Mesodermal cell (in vitro differentiated cells): Measurements from ENCODE around the gene HNRNPF.

Experiments used
- H3K27ac ChIP-seq: 2 replicates; pipeline ENCODE4 v1.7.0; 2013; ENCODE audit warnings: mild to moderate bottlenecking, low read depth, low read length, moderate library complexity; ENCODE audit not compliant: severe bottlenecking
- H3K36me3 ChIP-seq: 2 replicates; pipeline ENCODE4 v1.7.1; 2013; ENCODE audit warnings: mild to moderate bottlenecking, low read length, moderate library complexity; ENCODE audit not compliant: control insufficient read depth, insufficient read depth
- H3K4me1 ChIP-seq: one replicate; pipeline ENCODE4 v1.7.1; 2013; ENCODE audit warnings: mild to moderate bottlenecking, low read length; ENCODE audit not compliant: insufficient read depth, control insufficient read depth, poor library complexity, severe bottlenecking
- H3K4me3 ChIP-seq: 2 replicates; pipeline ENCODE4 v1.7.0; 2013; ENCODE audit warnings: low read length, control low read depth, mild to moderate bottlenecking; ENCODE audit not compliant: insufficient read depth, poor library complexity, severe bottlenecking; ENCODE audit errors: extremely low read depth
- H3K9me3 ChIP-seq: 2 replicates; pipeline ENCODE4 v1.7.1; 2013; ENCODE audit warnings: mild to moderate bottlenecking, low read length, moderate library complexity; ENCODE audit not compliant: control insufficient read depth
- WGBS, 2 experiments: methylation state at CpG; one replicate each; pipeline ENCODE4 v1.1.5; 2013; ENCODE audit warnings: missing lambda C conversion rate in 2 of 2; ENCODE audit not compliant: insufficient coverage in 2 of 2; 5-methylcytosine and 5-hydroxymethylcytosine counted together

The HNRNPF gene

GRCh38 chr10:43374194-43374593 is 34.8 kb downstream of the HNRNPF start:
- 79 to 100% methylated on average over 1 to 3 of the region's 3 CpGs for WGBS, 2 experiments
- Histone ChIP-seq H3K9me3 (no peaks in the 10 kb centered on the region), H3K4me1 (peaks cover 3% of the 10 kb centered on the region), H3K27ac (no peak overlapping the region), H3K36me3 (no peaks in the 10 kb centered on the region), H3K4me3 (no peak overlapping the region)

GRCh38 chr10:43373461-43373860 is 35.5 kb downstream of the HNRNPF start:
- Histone ChIP-seq H3K27ac (no peak overlapping the region), H3K36me3 (no peaks in the 10 kb centered on the region), H3K9me3 (no peaks in the 10 kb centered on the region), H3K4me3 (no peak overlapping the region), H3K4me1 (peaks cover 3% of the 10 kb centered on the region)
- WGBS, 2 experiments, result 78 to 81% methylated on average over 3 to 4 of the region's 5 CpGs

GRCh38 chr10:43372765-43373361 is 36.1 kb downstream of the HNRNPF start:
- Histone ChIP-seq H3K36me3 (no peaks in the 10 kb centered on the region), H3K27ac (no peak overlapping the region), H3K4me1 (peaks cover under 1% of the 10 kb centered on the region), H3K4me3 (no peak overlapping the region), H3K9me3 (no peaks in the 10 kb centered on the region)
- WGBS, 2 experiments, result 63 to 88% methylated on average over 1 of the region's 1 CpG

- Histone ChIP-seq H3K9me3 (no peaks in the 10 kb centered on the region), H3K27ac (no peak within 1 kb of the TSS), H3K36me3 (no peaks in the 10 kb centered on the region), H3K4me1 (no peaks in the 10 kb centered on the region), H3K4me3 (no peak within 1 kb of the TSS)
- 87 to 93% methylated on average over 8 to 11 of the region's 13 CpGs for WGBS, 2 experiments
Measured at GRCh38 chr10:43371418-43371817, 37.6 kb downstream of the HNRNPF start, which contains the start of gene FXYD4. TSS of gene FXYD4 (plus strand) at chr10:43371636. CDS start at chr10:43373747, 2,111 bp downstream.

GRCh38 chr10:43370671-43371215 is 38.2 kb downstream of the HNRNPF start:
- Histone ChIP-seq H3K36me3 (no peaks in the 10 kb centered on the region), H3K9me3 (no peaks in the 10 kb centered on the region), H3K27ac (no peak overlapping the region), H3K4me1 (no peaks in the 10 kb centered on the region), H3K4me3 (no peak overlapping the region)
- 78 to 93% methylated on average over 5 to 7 of the region's 9 CpGs for WGBS, 2 experiments

- Histone ChIP-seq H3K4me1 (no peaks in the 10 kb centered on the region), H3K36me3 (no peaks in the 10 kb centered on the region), H3K27ac (no peak overlapping the region), H3K9me3 (no peaks in the 10 kb centered on the region), H3K4me3 (no peak overlapping the region)
- 95 to 96% methylated on average over 4 of the region's 4 CpGs for WGBS, 2 experiments
Measured at GRCh38 chr10:43369921-43370320, 39.1 kb downstream of the HNRNPF start.

GRCh38 chr10:43365001-43365400 is 44.0 kb downstream of the HNRNPF start:
- H3K27ac ChIP-seq, result no peak overlapping the region
- H3K9me3 ChIP-seq, result no peaks in the 10 kb centered on the region
- H3K4me1 ChIP-seq, result no peaks in the 10 kb centered on the region
- no peak overlapping the region for H3K4me3 ChIP-seq
- H3K36me3 ChIP-seq, result no peaks in the 10 kb centered on the region
- 62% methylated on average over 2 of the region's 3 CpGs; no CpG with 5 or more reads in 1 of the 2 experiments for WGBS, 2 experiments

GRCh38 chr10:43362191-43362839 is 46.7 kb downstream of the HNRNPF start:
- Histone ChIP-seq H3K4me3 (peak overlapping the region; percentile 27), H3K4me1 (no peaks in the 10 kb centered on the region), H3K36me3 (no peaks in the 10 kb centered on the region), H3K9me3 (no peaks in the 10 kb centered on the region), H3K27ac (no peak overlapping the region)
- 30 to 37% methylated on average over 41 to 48 of the region's 48 CpGs for WGBS, 2 experiments

- no peaks in the 10 kb centered on the region for H3K9me3 ChIP-seq
Measured at GRCh38 chr10:43361547-43362190, 47.3 kb downstream of the HNRNPF start.

GRCh38 chr10:43360086-43360485 is 48.9 kb downstream of the HNRNPF start:
- H3K36me3 ChIP-seq, result no peaks in the 10 kb centered on the region
- no peaks in the 10 kb centered on the region for H3K9me3 ChIP-seq
- peaks cover 9% of the 10 kb centered on the region for H3K4me1 ChIP-seq
- 88 to 89% methylated on average over 5 to 6 of the region's 6 CpGs for WGBS, 2 experiments
- no peak overlapping the region for H3K27ac ChIP-seq
- no peak overlapping the region for H3K4me3 ChIP-seq

More at GRCh38 chr10:43361547-43362190, 47.3 kb downstream of the HNRNPF start:
- Histone ChIP-seq H3K36me3 (no peaks in the 10 kb centered on the region), H3K27ac (no peak overlapping the region), H3K4me1 (no peaks in the 10 kb centered on the region), H3K4me3 (peak overlapping the region; percentile 27)
- WGBS, 2 experiments, result 39 to 57% methylated on average over 13 to 21 of the region's 21 CpGs
